Ishikawa (cell line): ENCODE measurements around the gene ITGB8.

Experiments used
- CEBPB ChIP-seq: IDR thresholded peaks from 2 replicates; pipeline ENCODE4 v1.6.1; 2012
- EGR1 ChIP-seq: IDR thresholded peaks from 2 replicates; pipeline ENCODE4 v1.6.1; 2012
- EP300 ChIP-seq: IDR thresholded peaks from 2 replicates; pipeline ENCODE4 v1.6.1; 2012; ENCODE audit warnings: borderline replicate concordance

- TF ChIP-seq EP300 (no peak), EGR1 (no peak), CEBPB (no peak)
Measured at GRCh38 chr7:20358762-20359282, 28.1 kb downstream of the ITGB8 start.
